GM11168 (cell line): ENCODE data around the gene SLC27A3.

Experiments
- in situ Hi-C: fragments of 300-500 bp; cut with MboI; formaldehyde crosslinking; loops from one replicate; pipeline ENCODE4 v1.12.0; 2022; ENCODE audit warnings: low sequenced_read_pairs; ENCODE audit not compliant: unreplicated experiment

SLC27A3 gene

GRCh38 chr1:153760440-153760839, 14.8 kb upstream of the SLC27A3 start:
- in situ Hi-C loops, result no loop called here

GRCh38 chr1:153763365-153764225, 11.6 kb upstream of the SLC27A3 start:
- in situ Hi-C loops, result no loop called here

GRCh38 chr1:153764310-153764709, 10.9 kb upstream of the SLC27A3 start:
- in situ Hi-C loops, result no loop called here

- in situ Hi-C loops, result loop anchor here (5.0 kb wide), 1 partner anchor 89 kb away; the partner anchor contains the start of gene NPR1
Measured at GRCh38 chr1:153766663-153767062, 8.5 kb upstream of the SLC27A3 start.

GRCh38 chr1:153767519-153767918, 7.7 kb upstream of the SLC27A3 start:
- in situ Hi-C loops, result loop anchor here (5.0 kb wide), 1 partner anchor 90 kb away; the partner anchor contains the start of gene NPR1

- in situ Hi-C loops, result loop anchor here (5.0 kb wide), 1 partner anchor 91 kb away; the partner anchor contains the start of gene NPR1
Measured at GRCh38 chr1:153768316-153769181, 6.7 kb upstream of the SLC27A3 start.

GRCh38 chr1:153769221-153769620, 6.0 kb upstream of the SLC27A3 start:
- in situ Hi-C loops, result loop anchor here (5.0 kb wide), 1 partner anchor 92 kb away; the partner anchor contains the start of gene NPR1

- in situ Hi-C loops, result no loop called here
Measured at GRCh38 chr1:153770797-153771196, 4.4 kb upstream of the SLC27A3 start.

GRCh38 chr1:153771261-153771660, 3.9 kb upstream of the SLC27A3 start:
- in situ Hi-C loops, result no loop called here

- in situ Hi-C loops, result no loop called here
Measured at GRCh38 chr1:153771841-153772593, 3.2 kb upstream of the SLC27A3 start.

GRCh38 chr1:153773096-153773921, 1.9 kb upstream of the SLC27A3 start:
- in situ Hi-C loops, result no loop called here

- in situ Hi-C loops, result no loop called here
Measured at GRCh38 chr1:153774026-153774595, 1.1 kb upstream of the SLC27A3 start.

- in situ Hi-C loops, result no loop called here
Measured at GRCh38 chr1:153775458-153776327, 486 bp downstream of the SLC27A3 start.

- in situ Hi-C loops, result no loop called here
Measured at GRCh38 chr1:153776352-153776751, 1.1 kb downstream of the SLC27A3 start.

- in situ Hi-C loops, result no loop called here
Measured at GRCh38 chr1:153776845-153777370, 1.7 kb downstream of the SLC27A3 start.

GRCh38 chr1:153777648-153778047, 2.4 kb downstream of the SLC27A3 start:
- in situ Hi-C loops, result no loop called here

GRCh38 chr1:153778051-153778823, 3.0 kb downstream of the SLC27A3 start:
- in situ Hi-C loops, result no loop called here
